GM12878 (cell line): ENCODE measurements around the gene L3HYPDH. TPM values are rescaled to one million over a fixed set of nuclear protein-coding genes. Genes with fewer than 3 reads are reported as not detected.

Source experiments
- ATAC-seq: fragments of 200-7000 bp; cut with Tn5 transposase; 3 replicates; pipeline ENCODE4 v1.9.1; 2020; ENCODE audit warnings: mild to moderate bottlenecking, moderate library complexity
- BruUV-seq: library from RNA; stranded (reverse); fragments of 400-500 nt; replicated peaks from 2 replicates; lab custom pipeline; 2021; lab: Mats Ljungman, UMichigan
- CTCF ChIA-PET: fragments of 300-600 bp; sonication (Branson Sonifier 250); formaldehyde crosslinking; extraction: SDS; loops from one replicate; lab custom pipeline; 2021; ENCODE audit warnings: inconsistent platforms; lab: Yijun Ruan, JAX
- POLR2A ChIA-PET: fragments of 350-600 bp; formaldehyde crosslinking; extraction: SDS; loops from one replicate; lab custom pipeline; 2021; ENCODE audit warnings: inconsistent platforms; lab: Charles Lee
- RAD21 ChIA-PET: fragments of 300-600 bp; sonication (Branson Sonifier 250); formaldehyde crosslinking; loops from one replicate; lab custom pipeline; 2023; ENCODE audit warnings: antibody characterized with exemption; ENCODE audit not compliant: unreplicated experiment; lab: Charles Lee
- SMC1A ChIA-PET: fragments of 300-600 bp; sonication (Branson Sonifier 250); formaldehyde crosslinking; loops from one replicate; lab custom pipeline; 2023; ENCODE audit not compliant: unreplicated experiment, uncharacterized antibody; lab: Charles Lee
- DNase-seq: peaks from one replicate; pipeline ENCODE4 v3.0.0-alpha.2; 2011; ENCODE audit warnings: low read depth, low spot score
- FAIRE-seq: peaks from 3 replicates; lab custom pipeline; 2011; peaks lifted over from hg19 to GRCh38; lab: Jason Lieb, UNC
- H2AFZ ChIP-seq: 2 replicates; pipeline ENCODE4 v1.6.0; 2011; ENCODE audit warnings: low read depth, low read length, control low read depth; ENCODE audit not compliant: control insufficient read depth
- H3K27ac ChIP-seq: 2 replicates; pipeline ENCODE4 v1.5.1; 2011; ENCODE audit warnings: control low read depth; ENCODE audit not compliant: control insufficient read depth, insufficient read depth
- H3K27me3 ChIP-seq, 2 experiments: replicated peaks in 1 of 2; 2 replicates each; pipeline versions ENCODE4 v1.6.0 to v1.6.1; 2011; ENCODE audit warnings: low read length in 1 of 2; ENCODE audit not compliant: control insufficient read depth in 2 of 2, insufficient read depth in 2 of 2
- H3K36me3 ChIP-seq, 2 experiments: 2 replicates each; pipeline ENCODE4 v1.5.1; 2011; ENCODE audit warnings: low read length in 1 of 2; ENCODE audit not compliant: control insufficient read depth in 2 of 2, insufficient read depth in 2 of 2
- H3K4me1 ChIP-seq: 2 replicates; pipeline ENCODE4 v1.6.1; 2011; ENCODE audit warnings: mild to moderate bottlenecking, low read length, moderate library complexity, mixed read lengths; ENCODE audit not compliant: control insufficient read depth, insufficient read depth
- H3K4me2 ChIP-seq: 2 replicates; pipeline ENCODE4 v1.6.0; 2011; ENCODE audit warnings: control low read depth; ENCODE audit not compliant: control insufficient read depth, insufficient read depth
- H3K4me3 ChIP-seq: fragments of 200-600 bp; sonication (generic); 2 replicates; pipeline ENCODE4 v1.5.1; 2016
- H3K79me2 ChIP-seq: 2 replicates; pipeline ENCODE4 v1.6.0; 2011; ENCODE audit warnings: low read length; ENCODE audit not compliant: control insufficient read depth, insufficient read depth
- H3K9ac ChIP-seq: 2 replicates; pipeline ENCODE4 v1.8.0; 2011; ENCODE audit warnings: low read length, control low read depth, mixed read lengths; ENCODE audit not compliant: control insufficient read depth, insufficient read depth
- H3K9me3 ChIP-seq: replicated peaks from 3 replicates; pipeline ENCODE4 v1.5.1; 2011; ENCODE audit warnings: mild to moderate bottlenecking, low read length; ENCODE audit not compliant: control insufficient read depth, insufficient read depth
- H4K20me1 ChIP-seq: 2 replicates; pipeline ENCODE4 v1.6.0; 2011; ENCODE audit not compliant: control insufficient read depth, insufficient read depth
- BRCA1 ChIP-seq: IDR thresholded peaks from 2 replicates; pipeline ENCODE4 v1.6.1; 2011; ENCODE audit warnings: low read depth, low read length, improper control_type of control experiment
- CBX3 ChIP-seq: fragments of 200-600 bp; sonication (generic); IDR thresholded peaks from 2 replicates; pipeline ENCODE4 v1.6.1; 2016; ENCODE audit warnings: low read depth, borderline replicate concordance
- CREB1 ChIP-seq: IDR thresholded peaks from 2 replicates; pipeline ENCODE4 v1.6.1; 2012; ENCODE audit warnings: low read depth, mild to moderate bottlenecking, inconsistent platforms
- ESRRA ChIP-seq: IDR thresholded peaks from 2 replicates; pipeline ENCODE4 v1.6.1; 2012; ENCODE audit warnings: mild to moderate bottlenecking, low read length, improper control_type of control experiment
- FOXM1 ChIP-seq: IDR thresholded peaks from 2 replicates; pipeline ENCODE4 v1.6.1; 2012; ENCODE audit warnings: low read depth, mild to moderate bottlenecking, inconsistent platforms, low read length, moderate library complexity
- HDAC2 ChIP-seq: fragments of 200-600 bp; sonication (generic); IDR thresholded peaks from 2 replicates; pipeline ENCODE4 v1.6.1; 2017
- RAD21 ChIP-seq: IDR thresholded peaks from 2 replicates; pipeline ENCODE4 v1.6.1; 2011; ENCODE audit warnings: mild to moderate bottlenecking, low read depth, low read length, moderate library complexity; ENCODE audit not compliant: insufficient read depth
- RELA ChIP-seq: fragments of 450-650 bp; IDR thresholded peaks from 2 replicates; pipeline ENCODE4 v1.8.0; 2014; ENCODE audit warnings: borderline replicate concordance; ENCODE audit not compliant: partially characterized antibody
- SRF ChIP-seq, 2 experiments: IDR thresholded peaks; 2 replicates each; pipeline ENCODE4 v1.6.1; 2011; ENCODE audit warnings: low read depth in 2 of 2, low read length in 2 of 2, mild to moderate bottlenecking in 1 of 2, moderate library complexity in 1 of 2
- USF2 ChIP-seq: IDR thresholded peaks from 2 replicates; pipeline ENCODE4 v1.6.1; 2011; ENCODE audit warnings: low read depth, low read length, improper control_type of control experiment, borderline replicate concordance
- ZNF384 ChIP-seq: IDR thresholded peaks from 2 replicates; pipeline ENCODE4 v1.6.1; 2012; ENCODE audit warnings: low read depth, mild to moderate bottlenecking, low read length, improper control_type of control experiment, borderline replicate concordance
- WGBS: methylation state at CpG from one replicate; pipeline ENCODE4 v1.1.6; 2016; ENCODE audit warnings: low lambda C conversion rate; ENCODE audit not compliant: insufficient replicate concordance, insufficient coverage; ENCODE audit errors: missing lambda C conversion rate; 5-methylcytosine and 5-hydroxymethylcytosine counted together
- in situ Hi-C: fragments of 300-500 bp; cut with MboI; formaldehyde crosslinking; loops from 9 replicates; pipeline ENCODE4 v1.14.3; 2018; ENCODE audit warnings: mixed read lengths
- intact Hi-C: fragments of 100-400 bp; cut with micrococcal nuclease; formaldehyde crosslinking; loops from one replicate; pipeline ENCODE4 v1.14.2; 2022; ENCODE audit not compliant: unreplicated experiment
- polyA plus RNA-seq, 11 experiments: library from polyadenylated mRNA; depleted of rRNA in 4 of 11; unstranded in 6 of 11; stranded (reverse) in 5 of 11; fragments of >200 nt; fragmentation: Nextera tagmentation in 4 of 11; fragmentation: Illumina TruSeq in 1 of 11; extraction: Ambion mirVana in 4 of 11; extraction: Trizol in 1 of 11; gene quantifications; 1 replicate in 1 of 11; 2 replicates in 10 of 11; pipeline versions ENCODE4 v1.2.1 to v1.2.3, GENCODE V29; 2011 to 2016; ENCODE audit warnings: inconsistent platforms in 2 of 11, missing spikeins in 2 of 11, low read depth in 1 of 11
- total RNA-seq, 4 experiments: library from RNA; depleted of rRNA in 3 of 4; stranded (reverse); fragments of >200 nt in 3 of 4; fragmentation: Illumina TruSeq in 1 of 4; extraction: Trizol in 1 of 4; gene quantifications; 2 replicates each; pipeline versions ENCODE4 v1.2.1 to v1.2.3, GENCODE V29; 2013 to 2021

L3HYPDH gene
- total and polyA plus RNA-seq, 10 of the 15 experiments (the other 5 are each of a cell fraction or from before 2014, with no cell fraction given) = 11.5 to 27.8 (median 15.8) TPM

- DNase-seq (no peak), ATAC-seq (no peak), FAIRE-seq (no peak)
- Histone ChIP-seq H3K4me1 (peaks cover 5% of the 10 kb centered on the region; the same call in 1 of the 2 replicates), H3K9me3 (no peaks in the 10 kb centered on the region), H3K27me3 (no peaks in the 10 kb centered on the region), H2AFZ (no peak overlapping the region), H3K79me2 (no peaks in the 10 kb centered on the region), H3K4me3 (no peak overlapping the region), H3K4me2 (no peak overlapping the region), H3K36me3 (no peaks in the 10 kb centered on the region), H3K27ac (no peak overlapping the region), H4K20me1 (no peaks in the 10 kb centered on the region), H3K9ac (no peak overlapping the region)
- intact Hi-C loops = no loop called here
- CTCF ChIA-PET = interaction anchor here (0.6 to 2.8 kb wide), 2 partner anchors 301 to 726 kb away, joined by 3 to 9 read pairs; no protein-coding TSS in a partner anchor
- in situ Hi-C loops = no loop called here
- no TSS peak for BruUV-seq
- POLR2A ChIA-PET = no interaction called here
- 55% methylated on average over 3 of the region's 3 CpGs for whole genome bisulfite sequencing
- RAD21 ChIA-PET = interaction anchor here (0.8 kb wide), 1 partner anchor 13 kb away, joined by 3 read pairs; no protein-coding TSS in a partner anchor
- SMC1A ChIA-PET = interaction anchor here (0.6 to 2.2 kb wide), 4 partner anchors 9 to 497 kb away, joined by 3 to 4 read pairs (median 3); no protein-coding TSS in a partner anchor
- TF ChIP-seq HDAC2 = no peak
- no peak for TF ChIP-seq CBX3
Observed at GRCh38 chr14:59425322-59425935, 58.8 kb downstream of the L3HYPDH start.

GRCh38 chr14:59424341-59425071 lies 59.7 kb downstream of the L3HYPDH start:
- ChIA-PET SMC1A (interaction anchor here (1.2 to 2.2 kb wide), 4 partner anchors 8 to 298 kb away, joined by 3 to 4 read pairs (median 3); no protein-coding TSS in a partner anchor), RAD21 (interaction anchor here (0.8 kb wide), 2 partner anchors 14 to 299 kb away, joined by 3 read pairs; no protein-coding TSS in a partner anchor), CTCF (interaction anchor here (2.3 to 3.5 kb wide), 3 partner anchors 17 to 300 kb away, joined by 7 to 19 read pairs (median 9); no protein-coding TSS in a partner anchor), POLR2A (no interaction called here)
- Histone ChIP-seq H3K36me3 (no peaks in the 10 kb centered on the region), H3K27ac (no peak overlapping the region), H3K4me2 (no peak overlapping the region), H3K9me3 (no peaks in the 10 kb centered on the region), H2AFZ (no peak overlapping the region), H3K4me1 (peaks cover 5% of the 10 kb centered on the region; the same call in 1 of the 2 replicates), H4K20me1 (no peaks in the 10 kb centered on the region), H3K9ac (no peak overlapping the region), H3K79me2 (no peaks in the 10 kb centered on the region), H3K27me3 (no peaks in the 10 kb centered on the region), H3K4me3 (no peak overlapping the region)
- intact Hi-C loops = no loop called here
- no peak for TF ChIP-seq FOXM1
- no peak for TF ChIP-seq SRF (IDR thresholded peaks at IDR 0.05; ENCODE audit: low read depth in 2 of 2, low read length in 2 of 2)
- no peak for TF ChIP-seq USF2
- TF ChIP-seq ESRRA = no peak
- TF ChIP-seq CREB1 = no peak
- no peak for TF ChIP-seq ZNF384
- TF ChIP-seq BRCA1 = no peak
- no peak for TF ChIP-seq RAD21
- TF ChIP-seq RELA = no peak
- in situ Hi-C loops = no loop called here
- DNase-seq = no peak
- no peak for FAIRE-seq
- no peak for ATAC-seq
- BruUV-seq = no TSS peak
- WGBS = 67% methylated on average over 4 of the region's 4 CpGs
